HepG2 (cell line): ENCODE results near the gene MYADML2. TPM values are rescaled to one million over a fixed set of nuclear protein-coding genes. Genes with fewer than 3 reads are reported as not detected.
A peak's percentile ranks its signal among the peaks of the same experiment; 100 is the strongest.

ENCODE experiments used
- FOXJ3 ChIP-seq: sonication (generic); formaldehyde crosslinking; IDR thresholded peaks from 2 replicates; pipeline ENCODE4 v1.4.0; 2020; ENCODE audit warnings: missing genetic modification reagents, mild to moderate bottlenecking, borderline replicate concordance
- GABPA ChIP-seq, 2 experiments: IDR thresholded peaks; 2 replicates each; pipeline ENCODE4 v1.6.1; 2011 to 2016; ENCODE audit warnings: low read depth in 2 of 2, low read length in 1 of 2, missing biosample characterization in 1 of 2, missing genetic modification characterization in 1 of 2
- GABPB1 ChIP-seq: IDR thresholded peaks from 2 replicates; pipeline ENCODE4 v1.6.1; 2016; ENCODE audit warnings: mild to moderate bottlenecking, missing genetic modification reagents, moderate library complexity, missing compliant biosample characterization
- GFI1 ChIP-seq: sonication (generic); formaldehyde crosslinking; IDR thresholded peaks from 2 replicates; pipeline ENCODE4 v1.5.0; 2020; ENCODE audit warnings: missing genetic modification reagents, mild to moderate bottlenecking, borderline replicate concordance
- HNRNPK ChIP-seq: fragments of 200-400 bp; formaldehyde crosslinking; IDR thresholded peaks from 2 replicates; pipeline ENCODE4 v1.6.1; 2018; ENCODE audit warnings: low read length, low read depth, moderate library complexity, mild to moderate bottlenecking; ENCODE audit not compliant: poor library complexity, severe bottlenecking
- HOXA9 ChIP-seq: sonication (generic); formaldehyde crosslinking; IDR thresholded peaks from 2 replicates; pipeline ENCODE4 v1.8.1; 2022; ENCODE audit warnings: missing genetic modification reagents, mild to moderate bottlenecking, moderate library complexity, borderline replicate concordance
- PITX1 ChIP-seq: sonication (generic); formaldehyde crosslinking; IDR thresholded peaks from 2 replicates; pipeline ENCODE4 v1.5.1; 2020; ENCODE audit warnings: mild to moderate bottlenecking, missing genetic modification reagents
- SP1 ChIP-seq, 2 experiments: fragments of 450-650 bp in 1 of 2; sonication (generic) in 1 of 2; formaldehyde crosslinking in 1 of 2; IDR thresholded peaks; 2 replicates each; pipeline versions ENCODE4 v1.4.0 to v1.6.1; 2016 to 2020; ENCODE audit warnings: missing genetic modification reagents in 1 of 2
- SRSF4 ChIP-seq: fragments of 200-400 bp; formaldehyde crosslinking; IDR thresholded peaks from one replicate; pipeline ENCODE4 v1.6.1; 2018; ENCODE audit warnings: mild to moderate bottlenecking, low read depth, low read length, moderate library complexity; ENCODE audit not compliant: poor library complexity, severe bottlenecking
- ZNF253 ChIP-seq: sonication (generic); formaldehyde crosslinking; IDR thresholded peaks from 2 replicates; pipeline ENCODE4 v1.8.0; 2022; ENCODE audit warnings: mild to moderate bottlenecking, missing genetic modification reagents, borderline replicate concordance
- ZNF274 ChIP-seq: sonication (generic); formaldehyde crosslinking; IDR thresholded peaks from 2 replicates; pipeline ENCODE4 v1.5.1; 2020; ENCODE audit warnings: mild to moderate bottlenecking, missing genetic modification reagents
- ZNF570 ChIP-seq: sonication (generic); formaldehyde crosslinking; IDR thresholded peaks from 2 replicates; pipeline ENCODE4 v1.4.0; 2020; ENCODE audit warnings: mild to moderate bottlenecking, missing genetic modification reagents, borderline replicate concordance
- ZNF605 ChIP-seq: sonication (generic); formaldehyde crosslinking; IDR thresholded peaks from 2 replicates; pipeline ENCODE4 v1.8.0; 2022; ENCODE audit warnings: mild to moderate bottlenecking, missing genetic modification reagents
- ZNF678 ChIP-seq: sonication (generic); formaldehyde crosslinking; IDR thresholded peaks from 2 replicates; pipeline ENCODE4 v1.4.0; 2020; ENCODE audit warnings: mild to moderate bottlenecking, missing genetic modification reagents
- ZNF724P ChIP-seq: sonication (generic); formaldehyde crosslinking; IDR thresholded peaks from 2 replicates; pipeline ENCODE4 v1.8.0; 2022; ENCODE audit warnings: missing genetic modification reagents, borderline replicate concordance
- polyA plus RNA-seq, 8 experiments: library from polyadenylated mRNA; depleted of rRNA in 3 of 8; stranded (reverse) in 7 of 8; unstranded in 1 of 8; fragments of >200 nt; fragmentation: Illumina TruSeq in 4 of 8; extraction: Trizol in 4 of 8; gene quantifications; 2 replicates each; pipeline versions ENCODE4 v1.2.1 to v1.2.3, GENCODE V29; 2011 to 2016; ENCODE audit warnings: low read depth in 4 of 8, missing spikeins in 1 of 8, mixed read lengths in 1 of 8; ENCODE audit not compliant: insufficient read depth in 1 of 8
- total RNA-seq, 5 experiments: library from RNA; depleted of rRNA; stranded (reverse); fragments of >200 nt; fragmentation: Illumina TruSeq; extraction: Trizol; gene quantifications; 2 replicates each; pipeline ENCODE4 v1.2.3, GENCODE V29; 2016; ENCODE audit warnings: low read depth in 1 of 5
- TF ChIP-seq, protein P1 (sequence below), 2 experiments: fragments of 450-650 bp in 1 of 2; sonication (generic) in 1 of 2; formaldehyde crosslinking; IDR thresholded peaks; 2 replicates each; pipeline versions ENCODE4 v1.5.0 to v1.8.0; 2020 to 2022; ENCODE audit warnings: mild to moderate bottlenecking in 1 of 2, missing genetic modification reagents in 1 of 2
- TF ChIP-seq, protein P2 (sequence below): sonication (generic); formaldehyde crosslinking; IDR thresholded peaks from 2 replicates; pipeline ENCODE4 v1.4.0; 2020; ENCODE audit warnings: mild to moderate bottlenecking, missing genetic modification reagents
- TF ChIP-seq, protein P3 (sequence below): sonication (generic); formaldehyde crosslinking; IDR thresholded peaks from 2 replicates; pipeline ENCODE4 v1.5.0; 2020; ENCODE audit warnings: missing genetic modification reagents, mild to moderate bottlenecking, borderline replicate concordance
- TF ChIP-seq, protein P4 (sequence below): IDR thresholded peaks from 2 replicates; pipeline ENCODE4 v1.6.1; 2016; ENCODE audit warnings: missing compliant biosample characterization, missing genetic modification reagents, borderline replicate concordance

Gene MYADML2
- total and polyA plus RNA-seq, 2 of the 13 experiments (the other 11 are each of a cell fraction or from before 2014, with no cell fraction given), result not detected

DNA sequence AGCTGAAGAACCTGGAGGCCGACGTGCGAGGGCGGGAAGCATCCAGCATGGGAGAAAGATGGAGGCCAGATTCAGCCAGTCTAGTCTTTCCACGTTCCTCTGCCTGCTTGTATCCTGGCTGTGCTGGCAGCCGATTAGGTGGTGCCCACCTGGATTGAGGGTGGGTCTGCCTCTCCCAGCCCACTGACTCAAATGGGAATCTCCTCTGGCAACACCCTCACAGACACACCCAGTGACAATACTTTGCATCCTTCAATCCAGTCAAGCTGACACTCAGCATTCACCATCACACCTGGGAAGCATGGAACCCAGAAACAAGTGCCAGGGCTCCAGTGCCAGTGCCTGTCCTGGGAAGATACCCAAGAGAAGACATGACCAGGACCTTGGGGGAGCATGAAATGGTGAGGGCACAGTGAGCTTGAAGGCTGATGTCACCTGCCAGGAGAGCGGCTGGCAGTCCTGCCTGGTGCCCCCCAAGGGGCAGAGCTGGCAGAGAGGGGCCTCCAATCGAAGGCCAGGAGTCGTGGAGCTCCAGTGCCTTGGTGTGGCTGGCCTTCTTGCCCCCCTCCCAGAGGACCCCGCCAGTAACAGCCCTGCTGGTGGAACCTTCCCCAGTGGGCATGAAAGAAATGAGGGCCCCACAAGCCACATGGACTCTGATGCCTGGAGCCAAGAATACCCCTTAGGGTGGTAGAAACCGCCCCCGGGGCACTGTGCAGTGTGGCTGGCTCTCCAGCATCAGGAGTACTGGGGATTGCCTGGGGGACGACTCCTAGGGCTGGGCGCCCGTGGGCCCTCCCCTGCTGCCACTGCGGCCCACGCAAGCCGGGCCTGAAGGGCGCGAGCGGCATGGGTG is 45.6 kb downstream of the MYADML2 start (continued):
- TF ChIP-seq, protein P1, sequence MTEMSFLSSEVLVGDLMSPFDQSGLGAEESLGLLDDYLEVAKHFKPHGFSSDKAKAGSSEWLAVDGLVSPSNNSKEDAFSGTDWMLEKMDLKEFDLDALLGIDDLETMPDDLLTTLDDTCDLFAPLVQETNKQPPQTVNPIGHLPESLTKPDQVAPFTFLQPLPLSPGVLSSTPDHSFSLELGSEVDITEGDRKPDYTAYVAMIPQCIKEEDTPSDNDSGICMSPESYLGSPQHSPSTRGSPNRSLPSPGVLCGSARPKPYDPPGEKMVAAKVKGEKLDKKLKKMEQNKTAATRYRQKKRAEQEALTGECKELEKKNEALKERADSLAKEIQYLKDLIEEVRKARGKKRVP (CRISPR knock-in tag; IDR thresholded peaks at IDR 0.05), result peak in 1 of 2 experiments; percentile 36; a peak in 1 of 4 replicates
- TF ChIP-seq PITX1 (CRISPR knock-in tag), result no peak
- no peak for TF ChIP-seq SP1 (IDR thresholded peaks at IDR 0.05)
- TF ChIP-seq SP1 (CRISPR knock-in tag; IDR thresholded peaks at IDR 0.05), result no peak
- TF ChIP-seq ZNF253 (CRISPR knock-in tag), result no peak
- peak; percentile 21 for TF ChIP-seq GABPB1 (CRISPR knock-in tag)
- TF ChIP-seq HNRNPK, result no peak
- TF ChIP-seq, protein P2, sequence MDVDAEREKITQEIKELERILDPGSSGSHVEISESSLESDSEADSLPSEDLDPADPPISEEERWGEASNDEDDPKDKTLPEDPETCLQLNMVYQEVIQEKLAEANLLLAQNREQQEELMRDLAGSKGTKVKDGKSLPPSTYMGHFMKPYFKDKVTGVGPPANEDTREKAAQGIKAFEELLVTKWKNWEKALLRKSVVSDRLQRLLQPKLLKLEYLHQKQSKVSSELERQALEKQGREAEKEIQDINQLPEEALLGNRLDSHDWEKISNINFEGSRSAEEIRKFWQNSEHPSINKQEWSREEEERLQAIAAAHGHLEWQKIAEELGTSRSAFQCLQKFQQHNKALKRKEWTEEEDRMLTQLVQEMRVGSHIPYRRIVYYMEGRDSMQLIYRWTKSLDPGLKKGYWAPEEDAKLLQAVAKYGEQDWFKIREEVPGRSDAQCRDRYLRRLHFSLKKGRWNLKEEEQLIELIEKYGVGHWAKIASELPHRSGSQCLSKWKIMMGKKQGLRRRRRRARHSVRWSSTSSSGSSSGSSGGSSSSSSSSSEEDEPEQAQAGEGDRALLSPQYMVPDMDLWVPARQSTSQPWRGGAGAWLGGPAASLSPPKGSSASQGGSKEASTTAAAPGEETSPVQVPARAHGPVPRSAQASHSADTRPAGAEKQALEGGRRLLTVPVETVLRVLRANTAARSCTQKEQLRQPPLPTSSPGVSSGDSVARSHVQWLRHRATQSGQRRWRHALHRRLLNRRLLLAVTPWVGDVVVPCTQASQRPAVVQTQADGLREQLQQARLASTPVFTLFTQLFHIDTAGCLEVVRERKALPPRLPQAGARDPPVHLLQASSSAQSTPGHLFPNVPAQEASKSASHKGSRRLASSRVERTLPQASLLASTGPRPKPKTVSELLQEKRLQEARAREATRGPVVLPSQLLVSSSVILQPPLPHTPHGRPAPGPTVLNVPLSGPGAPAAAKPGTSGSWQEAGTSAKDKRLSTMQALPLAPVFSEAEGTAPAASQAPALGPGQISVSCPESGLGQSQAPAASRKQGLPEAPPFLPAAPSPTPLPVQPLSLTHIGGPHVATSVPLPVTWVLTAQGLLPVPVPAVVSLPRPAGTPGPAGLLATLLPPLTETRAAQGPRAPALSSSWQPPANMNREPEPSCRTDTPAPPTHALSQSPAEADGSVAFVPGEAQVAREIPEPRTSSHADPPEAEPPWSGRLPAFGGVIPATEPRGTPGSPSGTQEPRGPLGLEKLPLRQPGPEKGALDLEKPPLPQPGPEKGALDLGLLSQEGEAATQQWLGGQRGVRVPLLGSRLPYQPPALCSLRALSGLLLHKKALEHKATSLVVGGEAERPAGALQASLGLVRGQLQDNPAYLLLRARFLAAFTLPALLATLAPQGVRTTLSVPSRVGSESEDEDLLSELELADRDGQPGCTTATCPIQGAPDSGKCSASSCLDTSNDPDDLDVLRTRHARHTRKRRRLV, result 0 out of 2 replicates have a peak, but pooled peaks have one; percentile 36
- TF ChIP-seq ZNF724P, result peak; percentile 55; the same call in 1 of the 2 replicates
- TF ChIP-seq ZNF678, result no peak
- TF ChIP-seq GFI1 (CRISPR knock-in tag), result no peak
- no peak for TF ChIP-seq FOXJ3 (CRISPR knock-in tag)
- TF ChIP-seq ZNF605 (CRISPR knock-in tag), result 0 out of 2 replicates have a peak, but pooled peaks have one; percentile 43
- TF ChIP-seq, protein P3, sequence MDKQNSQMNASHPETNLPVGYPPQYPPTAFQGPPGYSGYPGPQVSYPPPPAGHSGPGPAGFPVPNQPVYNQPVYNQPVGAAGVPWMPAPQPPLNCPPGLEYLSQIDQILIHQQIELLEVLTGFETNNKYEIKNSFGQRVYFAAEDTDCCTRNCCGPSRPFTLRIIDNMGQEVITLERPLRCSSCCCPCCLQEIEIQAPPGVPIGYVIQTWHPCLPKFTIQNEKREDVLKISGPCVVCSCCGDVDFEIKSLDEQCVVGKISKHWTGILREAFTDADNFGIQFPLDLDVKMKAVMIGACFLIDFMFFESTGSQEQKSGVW (CRISPR knock-in tag), result no peak
- no peak for TF ChIP-seq GABPA (IDR thresholded peaks at IDR 0.05; ENCODE audit: low read depth, low read length)
- no peak for TF ChIP-seq GABPA (CRISPR knock-in tag; IDR thresholded peaks at IDR 0.05; ENCODE audit: low read depth)
- TF ChIP-seq SRSF4, result no peak
- TF ChIP-seq, protein P4, sequence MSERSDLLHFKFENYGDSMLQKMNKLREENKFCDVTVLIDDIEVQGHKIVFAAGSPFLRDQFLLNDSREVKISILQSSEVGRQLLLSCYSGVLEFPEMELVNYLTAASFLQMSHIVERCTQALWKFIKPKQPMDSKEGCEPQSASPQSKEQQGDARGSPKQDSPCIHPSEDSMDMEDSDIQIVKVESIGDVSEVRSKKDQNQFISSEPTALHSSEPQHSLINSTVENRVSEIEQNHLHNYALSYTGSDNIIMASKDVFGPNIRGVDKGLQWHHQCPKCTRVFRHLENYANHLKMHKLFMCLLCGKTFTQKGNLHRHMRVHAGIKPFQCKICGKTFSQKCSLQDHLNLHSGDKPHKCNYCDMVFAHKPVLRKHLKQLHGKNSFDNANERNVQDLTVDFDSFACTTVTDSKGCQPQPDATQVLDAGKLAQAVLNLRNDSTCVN (CRISPR knock-in tag), result 0 out of 2 replicates have a peak, but pooled peaks have one; percentile 9
- no peak; the same call in 1 of the 2 replicates for TF ChIP-seq ZNF570 (CRISPR knock-in tag)
- no peak for TF ChIP-seq HOXA9
- no peak; the same call in 1 of the 2 replicates for TF ChIP-seq ZNF274
